Activated naive CD4-positive, alpha-beta T cell treated with anti-CD3 and anti-CD28 coated beads, Interleukin-2, amount 10 ng/mL, durations not matched to agents 7 days and 5 days (primary cell): ENCODE data around the gene WDR77.

Experiments
- CTCF ChIA-PET: fragments of 350-600 bp; sonication (Branson Sonifier 250); formaldehyde crosslinking; loops from one replicate; lab custom pipeline; 2021; ENCODE audit warnings: antibody characterized with exemption; lab: Charles Lee
- DNase-seq: peaks from one replicate; pipeline ENCODE4 v3.0.0-alpha.2; 2020
- H3K27ac Mint-ChIP-seq: one replicate; pipeline ENCODE4 v1.8.0; 2021; ENCODE audit warnings: mild to moderate bottlenecking, moderate library complexity, mixed read lengths
- H3K27me3 Mint-ChIP-seq: one replicate; pipeline ENCODE4 v1.8.0; 2021; ENCODE audit warnings: mild to moderate bottlenecking, mixed read lengths
- H3K36me3 Mint-ChIP-seq: one replicate; pipeline ENCODE4 v1.8.0; 2021; ENCODE audit warnings: mixed read lengths
- H3K4me1 Mint-ChIP-seq: one replicate; pipeline ENCODE4 v1.8.0; 2021; ENCODE audit warnings: mixed read lengths
- H3K4me3 Mint-ChIP-seq: one replicate; pipeline ENCODE4 v1.8.0; 2021; ENCODE audit warnings: mild to moderate bottlenecking, moderate library complexity, mixed read lengths
- H3K9me3 Mint-ChIP-seq: one replicate; pipeline ENCODE4 v1.8.0; 2021; ENCODE audit warnings: mixed read lengths

WDR77 gene

GRCh38 chr1:111442457-111442856 is 6.6 kb downstream of the WDR77 start:
- CTCF ChIA-PET = interaction anchor here (0.9 to 3.0 kb wide), 4 partner anchors 42 to 412 kb away, joined by 3 to 16 read pairs (median 6); no protein-coding TSS in a partner anchor
- Mint-ChIP-seq H3K27me3 (no peaks in the 10 kb centered on the region), H3K27ac (peak overlapping the region; percentile 34), H3K36me3 (peaks cover 76% of the 10 kb centered on the region), H3K4me3 (no peak overlapping the region), H3K9me3 (no peaks in the 10 kb centered on the region), H3K4me1 (peaks cover 50% of the 10 kb centered on the region)
- DNase-seq = no peak

GRCh38 chr1:111441573-111442192 is 7.4 kb downstream of the WDR77 start:
- Mint-ChIP-seq H3K9me3 (no peaks in the 10 kb centered on the region), H3K4me1 (peaks cover 43% of the 10 kb centered on the region), H3K36me3 (peaks cover 73% of the 10 kb centered on the region), H3K4me3 (no peak overlapping the region), H3K27ac (peak overlapping the region; percentile 38), H3K27me3 (no peaks in the 10 kb centered on the region)
- CTCF ChIA-PET = interaction anchor here (0.7 to 3.0 kb wide), 7 partner anchors 9 to 327 kb away, joined by 3 to 16 read pairs (median 6); partner anchors contain the start of gene OVGP1
- peak; percentile 80 for DNase-seq

GRCh38 chr1:111439461-111440351 is 9.3 kb downstream of the WDR77 start:
- peaks cover 62% of the 10 kb centered on the region for H3K36me3 Mint-ChIP-seq
- no peaks in the 10 kb centered on the region for H3K9me3 Mint-ChIP-seq
- CTCF ChIA-PET = interaction anchor here (0.8 to 2.3 kb wide), 5 partner anchors 9 to 330 kb away, joined by 3 to 10 read pairs (median 6); partner anchors contain the start of genes ATP5PB and WDR77
- no peaks in the 10 kb centered on the region for H3K27me3 Mint-ChIP-seq
- no peak for DNase-seq
- H3K4me1 Mint-ChIP-seq = peaks cover 24% of the 10 kb centered on the region
- H3K4me3 Mint-ChIP-seq = no peak overlapping the region
- H3K27ac Mint-ChIP-seq = peak overlapping the region; percentile 43

- H3K4me3 Mint-ChIP-seq = no peak overlapping the region
- H3K27ac Mint-ChIP-seq = no peak overlapping the region
- peaks cover 8% of the 10 kb centered on the region for H3K4me1 Mint-ChIP-seq
- CTCF ChIA-PET = no interaction called here
- peaks cover 34% of the 10 kb centered on the region for H3K36me3 Mint-ChIP-seq
- no peaks in the 10 kb centered on the region for H3K9me3 Mint-ChIP-seq
- DNase-seq = no peak
- H3K27me3 Mint-ChIP-seq = no peaks in the 10 kb centered on the region
Observed at GRCh38 chr1:111436726-111437125, 12.3 kb downstream of the WDR77 start.

- DNase-seq = no peak
- no peak overlapping the region for H3K27ac Mint-ChIP-seq
- no peaks in the 10 kb centered on the region for H3K36me3 Mint-ChIP-seq
- H3K9me3 Mint-ChIP-seq = no peaks in the 10 kb centered on the region
- no peak overlapping the region for H3K4me3 Mint-ChIP-seq
- H3K27me3 Mint-ChIP-seq = peaks cover 19% of the 10 kb centered on the region
- no peaks in the 10 kb centered on the region for H3K4me1 Mint-ChIP-seq
- CTCF ChIA-PET = no interaction called here
Observed at GRCh38 chr1:111424281-111424680, 24.8 kb downstream of the WDR77 start.

- no peaks in the 10 kb centered on the region for H3K4me1 Mint-ChIP-seq
- H3K36me3 Mint-ChIP-seq = no peaks in the 10 kb centered on the region
- H3K27ac Mint-ChIP-seq = no peak overlapping the region
- H3K9me3 Mint-ChIP-seq = no peaks in the 10 kb centered on the region
- H3K4me3 Mint-ChIP-seq = no peak overlapping the region
- no peak for DNase-seq
- CTCF ChIA-PET = no interaction called here
- peaks cover 16% of the 10 kb centered on the region for H3K27me3 Mint-ChIP-seq
Observed at GRCh38 chr1:111422546-111423391, 26.3 kb downstream of the WDR77 start.

- Mint-ChIP-seq H3K36me3 (no peaks in the 10 kb centered on the region), H3K27me3 (peaks cover 11% of the 10 kb centered on the region), H3K4me1 (no peaks in the 10 kb centered on the region), H3K9me3 (no peaks in the 10 kb centered on the region), H3K27ac (no peak overlapping the region), H3K4me3 (no peak overlapping the region)
- CTCF ChIA-PET = no interaction called here
- DNase-seq = no peak
Observed at GRCh38 chr1:111420377-111420776, 28.7 kb downstream of the WDR77 start.

- Mint-ChIP-seq H3K9me3 (no peaks in the 10 kb centered on the region), H3K4me3 (no peak overlapping the region), H3K27ac (no peak overlapping the region), H3K4me1 (no peaks in the 10 kb centered on the region), H3K36me3 (no peaks in the 10 kb centered on the region), H3K27me3 (peaks cover 7% of the 10 kb centered on the region)
- no peak for DNase-seq
- CTCF ChIA-PET = interaction anchor here (1.6 kb wide), 1 partner anchor 19 kb away, joined by 5 read pairs; no protein-coding TSS in a partner anchor
Observed at GRCh38 chr1:111419037-111419436, 30.0 kb downstream of the WDR77 start.

- DNase-seq = no peak
- Mint-ChIP-seq H3K27ac (no peak overlapping the region), H3K27me3 (peaks cover 3% of the 10 kb centered on the region), H3K4me3 (no peak overlapping the region), H3K36me3 (no peaks in the 10 kb centered on the region), H3K4me1 (no peaks in the 10 kb centered on the region), H3K9me3 (no peaks in the 10 kb centered on the region)
- CTCF ChIA-PET = interaction anchor here (1.6 kb wide), 1 partner anchor 17 kb away, joined by 5 read pairs; no protein-coding TSS in a partner anchor
Observed at GRCh38 chr1:111417755-111418154, 31.3 kb downstream of the WDR77 start.

- Mint-ChIP-seq H3K27ac (no peak overlapping the region), H3K27me3 (no peaks in the 10 kb centered on the region), H3K4me1 (no peaks in the 10 kb centered on the region), H3K4me3 (no peak overlapping the region), H3K36me3 (no peaks in the 10 kb centered on the region), H3K9me3 (no peaks in the 10 kb centered on the region)
- no peak for DNase-seq
- CTCF ChIA-PET = no interaction called here
Observed at GRCh38 chr1:111415461-111415860, 33.6 kb downstream of the WDR77 start.

- Mint-ChIP-seq H3K9me3 (no peaks in the 10 kb centered on the region), H3K4me1 (no peaks in the 10 kb centered on the region), H3K27ac (no peak overlapping the region), H3K36me3 (no peaks in the 10 kb centered on the region), H3K27me3 (no peaks in the 10 kb centered on the region), H3K4me3 (no peak overlapping the region)
- CTCF ChIA-PET = interaction anchor here (3.4 kb wide), 1 partner anchor 14 kb away, joined by 19 read pairs; no protein-coding TSS in a partner anchor
- no peak for DNase-seq
Observed at GRCh38 chr1:111414756-111415155, 34.3 kb downstream of the WDR77 start.

- Mint-ChIP-seq H3K36me3 (no peaks in the 10 kb centered on the region), H3K27me3 (no peaks in the 10 kb centered on the region)
Observed at GRCh38 chr1:111412839-111413238, 36.2 kb downstream of the WDR77 start.

GRCh38 chr1:111407301-111407700 is 41.8 kb downstream of the WDR77 start:
- CTCF ChIA-PET = interaction anchor here (1.2 kb wide), 2 partner anchors 340 to 377 kb away, joined by 3 read pairs; no protein-coding TSS in a partner anchor
- peaks cover 24% of the 10 kb centered on the region for H3K4me1 Mint-ChIP-seq
- DNase-seq = no peak
- no peak overlapping the region for H3K27ac Mint-ChIP-seq
- no peaks in the 10 kb centered on the region for H3K9me3 Mint-ChIP-seq
- H3K4me3 Mint-ChIP-seq = no peak overlapping the region
- H3K27me3 Mint-ChIP-seq = peaks cover 6% of the 10 kb centered on the region
- H3K36me3 Mint-ChIP-seq = no peaks in the 10 kb centered on the region

More at GRCh38 chr1:111412839-111413238, 36.2 kb downstream of the WDR77 start:
- no peaks in the 10 kb centered on the region for H3K9me3 Mint-ChIP-seq
- no peak overlapping the region for H3K27ac Mint-ChIP-seq
- H3K4me3 Mint-ChIP-seq = no peak overlapping the region
- no peaks in the 10 kb centered on the region for H3K4me1 Mint-ChIP-seq
- CTCF ChIA-PET = interaction anchor here (3.4 kb wide), 1 partner anchor 12 kb away, joined by 19 read pairs; no protein-coding TSS in a partner anchor
- no peak for DNase-seq
